Pancreas (tissue), 10 donors: ENCODE data around the gene EXOC3. TPM values are rescaled to one million over a fixed set of nuclear protein-coding genes. Genes with fewer than 3 reads are reported as not detected.

Experiments
- ATAC-seq, 4 donors: fragments of 200-7000 bp; cut with Tn5 transposase; one replicate each; pipeline versions ENCODE4 v1.8.0 to v1.9.1; 2020; ENCODE audit warnings: mild to moderate bottlenecking in 4 of 4, moderate library complexity in 4 of 4
- DNase-seq, 6 donors: peaks; one replicate each; pipeline ENCODE4 v3.0.0-alpha.2; 2020
- FAIRE-seq: peaks from 2 replicates; lab custom pipeline; 2012; peaks lifted over from hg19 to GRCh38; lab: Jason Lieb, UNC
- H3K27ac ChIP-seq, 4 donors: fragments of 200-600 bp; sonication (generic); 1 replicate in 3 of 4; 2 replicates in 1 of 4; pipeline versions ENCODE4 v1.5.0 to v1.8.0; 2020
- H3K27me3 ChIP-seq, 4 donors: fragments of 200-600 bp; one replicate each; pipeline ENCODE4 v1.8.0; 2021
- H3K36me3 ChIP-seq, 3 donors: fragments of 200-600 bp; sonication (generic) in 1 of 3; one replicate each; pipeline versions ENCODE4 v1.5.0 to v1.8.0; 2020 to 2021
- H3K4me1 ChIP-seq, 3 donors: fragments of 200-600 bp; one replicate each; pipeline ENCODE4 v1.8.0; 2021
- H3K4me3 ChIP-seq, 4 donors: fragments of 200-600 bp; sonication (generic) in 2 of 4; one replicate each; pipeline versions ENCODE4 v1.5.0 to v1.8.0; 2020 to 2021
- H3K9me3 ChIP-seq, 4 donors: fragments of 200-600 bp; one replicate each; pipeline ENCODE4 v1.8.0; 2021
- WGBS, 2 donors: extraction: QIAGEN DNeasy Blood & Tissue Kit; methylation state at CpG; one replicate each; pipeline ENCODE4 v1.1.7; 2013; 5-methylcytosine and 5-hydroxymethylcytosine counted together
- intact Hi-C, 3 donors: fragments of 100-400 bp; cut with DNase I; formaldehyde crosslinking; loops; one replicate each; pipeline versions ENCODE4 v1.11.1 to v1.14.2; 2022
- polyA plus RNA-seq, 2 donors: library from polyadenylated mRNA; stranded (reverse); fragments of 200-250 nt; gene quantifications; one replicate each; pipeline ENCODE4 v1.2.3, GENCODE V29; 2013
- total RNA-seq, 6 donors: library from RNA; stranded (reverse); fragmentation: NEBNext Ultra II Directional in 4 of 6; extraction: Animal tissue kit (Norgen Biotek cat#: 25700) in 4 of 6; gene quantifications; one replicate each; pipeline versions ENCODE4 v1.2.1 to v1.2.4, GENCODE V29; 2021 to 2023
- TF ChIP-seq, protein P1 (sequence below), 4 donors: fragments of 200-600 bp; sonication (generic) in 3 of 4; IDR thresholded peaks; one replicate each; pipeline versions ENCODE4 v1.5.0 to v1.8.0; 2021; ENCODE audit warnings: antibody characterized with exemption in 4 of 4
- donor health status: healthy with polysubstance abuse.
- donor health status: DM: no; HTN: no; CAD: no; lungs with moderate emphysema.
- donor health status: DM: no; HTN: no; CAD: no.
- donor health status: control.
- donor health status: control.
- donor health status: Bipolar disorder and iron deficiency.
- donor health status: DM: yes; HTN: yes; CAD: no.
- donor health status: DM: no; HTN: no; CAD: no.
- donor health status: DM: no; HTN: no; CAD: no.
- donor health status: DM: yes; HTN: yes; CAD: no.

The EXOC3 gene
- 10 to 100 TPM; 24.5 to 39.5 (median 38.3) TPM for total RNA-seq
- 10 to 100 TPM; 64.8 to 71.8 TPM for polyA plus RNA-seq

DNA sequence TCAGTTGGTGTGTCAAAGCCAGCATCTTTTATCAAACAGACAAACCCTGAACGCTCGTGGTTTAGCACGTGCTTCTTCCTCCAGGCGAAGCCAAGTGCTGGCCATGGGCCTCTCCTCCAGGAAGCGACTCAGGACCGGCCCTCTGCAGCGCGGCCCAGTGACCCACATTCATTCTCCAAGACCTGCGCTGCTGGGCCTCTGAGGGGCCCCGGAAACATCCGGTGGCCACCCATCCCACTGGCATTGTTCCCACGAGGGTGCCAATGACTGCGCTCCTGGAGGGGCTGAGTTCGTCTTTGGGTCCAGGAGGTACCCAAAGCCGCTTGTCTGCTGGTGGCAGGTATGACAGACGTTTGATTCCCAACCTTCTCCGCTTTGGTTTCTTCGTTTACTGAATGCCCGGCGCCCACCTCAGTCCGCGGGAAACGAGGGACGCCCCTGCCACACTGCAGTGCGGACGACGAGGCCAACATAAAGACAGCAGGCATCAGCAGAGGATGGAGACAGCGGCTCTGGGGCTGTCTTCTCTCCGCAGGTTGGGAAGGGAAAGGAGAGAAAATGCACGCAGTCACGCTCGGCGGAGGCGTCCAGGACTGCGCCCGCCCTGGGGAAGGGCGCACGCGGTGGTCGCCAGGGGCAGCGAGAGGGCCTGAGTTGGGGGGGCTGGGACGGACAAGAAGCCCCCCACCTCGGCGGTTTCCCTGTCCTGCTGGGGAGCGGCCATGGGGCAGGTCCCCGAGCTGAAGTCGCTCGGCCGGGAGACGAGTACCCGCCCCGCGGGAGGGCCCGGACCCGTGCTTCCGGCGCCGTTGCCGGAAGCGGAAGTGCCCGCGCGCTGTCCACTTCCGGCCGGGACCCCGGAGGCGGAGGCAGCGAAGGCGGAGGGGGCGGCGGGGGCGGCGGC is at the start of gene EXOC3:
Gene EXOC3 (plus strand): TSS at position 842 of the 904 bp plus-strand sequence. CDS start 3,030 bp downstream, outside the sequence.
- peaks cover 0 to 13% (median 6%) of the 10 kb centered on the region in 3 donors for H3K4me1 ChIP-seq
- no peaks in the 10 kb centered on the region for H3K27me3 ChIP-seq
- 3 to 4% methylated on average over 50 to 73 of the region's 73 CpGs for WGBS, 2 donors
- FAIRE-seq (no peak), DNase-seq (peak; percentile 61 to 90 (median 74)), ATAC-seq (peak; percentile 95 to 97 (median 96))
- H3K36me3 ChIP-seq: peaks cover 0 to 5% (median 3%) of the 10 kb centered on the region in 3 donors
- intact Hi-C loops: no loop called here
- TF ChIP-seq, protein P1, sequence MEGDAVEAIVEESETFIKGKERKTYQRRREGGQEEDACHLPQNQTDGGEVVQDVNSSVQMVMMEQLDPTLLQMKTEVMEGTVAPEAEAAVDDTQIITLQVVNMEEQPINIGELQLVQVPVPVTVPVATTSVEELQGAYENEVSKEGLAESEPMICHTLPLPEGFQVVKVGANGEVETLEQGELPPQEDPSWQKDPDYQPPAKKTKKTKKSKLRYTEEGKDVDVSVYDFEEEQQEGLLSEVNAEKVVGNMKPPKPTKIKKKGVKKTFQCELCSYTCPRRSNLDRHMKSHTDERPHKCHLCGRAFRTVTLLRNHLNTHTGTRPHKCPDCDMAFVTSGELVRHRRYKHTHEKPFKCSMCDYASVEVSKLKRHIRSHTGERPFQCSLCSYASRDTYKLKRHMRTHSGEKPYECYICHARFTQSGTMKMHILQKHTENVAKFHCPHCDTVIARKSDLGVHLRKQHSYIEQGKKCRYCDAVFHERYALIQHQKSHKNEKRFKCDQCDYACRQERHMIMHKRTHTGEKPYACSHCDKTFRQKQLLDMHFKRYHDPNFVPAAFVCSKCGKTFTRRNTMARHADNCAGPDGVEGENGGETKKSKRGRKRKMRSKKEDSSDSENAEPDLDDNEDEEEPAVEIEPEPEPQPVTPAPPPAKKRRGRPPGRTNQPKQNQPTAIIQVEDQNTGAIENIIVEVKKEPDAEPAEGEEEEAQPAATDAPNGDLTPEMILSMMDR (IDR thresholded peaks at IDR 0.05): no peak
- peak within 1 kb of the TSS; percentile 59 to 72 (median 66) for H3K27ac ChIP-seq
- peak within 1 kb of the TSS; percentile 63 to 98 (median 90) for H3K4me3 ChIP-seq
- H3K9me3 ChIP-seq: no peaks in the 10 kb centered on the region

DNA sequence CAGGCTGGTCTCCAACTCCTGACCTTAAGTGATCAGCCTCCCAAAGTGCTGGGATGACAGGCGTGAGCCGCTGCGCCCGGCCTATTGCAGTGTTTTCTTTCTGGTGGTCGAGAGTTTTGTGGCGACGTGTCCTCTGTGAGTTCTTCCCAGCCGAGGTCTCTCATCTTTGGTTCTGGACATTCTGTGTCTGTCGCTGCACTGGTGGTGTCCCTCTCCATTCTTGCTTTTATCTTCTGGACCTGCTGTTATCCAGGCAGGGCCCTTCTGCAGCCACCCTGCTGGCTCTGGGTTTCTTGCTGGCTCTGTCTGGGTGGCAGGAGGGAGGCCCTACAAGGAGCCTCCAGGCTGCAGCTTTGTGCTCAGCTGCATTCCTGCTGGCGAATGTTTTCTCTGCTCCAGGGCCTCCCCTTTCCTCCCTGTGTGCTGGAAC is 49.1 kb upstream of the EXOC3 start:
- Histone ChIP-seq H3K4me1 (no peaks in the 10 kb centered on the region), H3K4me3 (no peak overlapping the region), H3K27me3 (no peaks in the 10 kb centered on the region), H3K36me3 (no peaks in the 10 kb centered on the region), H3K27ac (no peak overlapping the region), H3K9me3 (no peaks in the 10 kb centered on the region)
- TF ChIP-seq, protein P1 (IDR thresholded peaks at IDR 0.05): no peak
- intact Hi-C loops: no loop called here
- no peak for DNase-seq
- no peak for ATAC-seq
- 80 to 91% methylated on average over 10 of the region's 10 CpGs for WGBS, 2 donors
- FAIRE-seq: no peak

DNA sequence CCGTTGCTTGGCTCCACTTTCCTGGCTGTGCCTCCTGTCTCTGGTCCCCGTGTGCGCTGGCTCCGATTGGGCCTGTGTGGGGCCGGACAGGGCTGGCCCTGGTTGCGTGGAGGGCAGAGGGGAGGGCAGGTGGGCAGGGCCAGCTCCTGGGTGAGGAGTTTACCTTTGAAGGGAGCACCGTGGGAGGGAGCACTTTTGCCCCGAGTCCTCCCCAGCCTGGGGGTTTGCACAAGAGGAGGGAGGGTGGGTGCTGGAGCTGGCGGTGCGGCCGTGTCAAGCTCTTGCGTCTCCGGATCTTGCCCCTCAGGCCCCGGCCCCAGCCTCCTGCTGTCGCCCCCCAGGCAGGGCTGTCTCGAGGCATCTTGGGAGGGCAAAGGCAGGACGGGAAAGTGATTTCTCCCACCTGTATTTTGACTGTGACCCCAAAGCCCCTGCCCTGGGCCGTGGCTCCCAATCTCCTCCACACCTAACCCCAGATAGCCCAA is 48.3 kb upstream of the EXOC3 start:
- Histone ChIP-seq H3K9me3 (no peaks in the 10 kb centered on the region), H3K27me3 (no peaks in the 10 kb centered on the region), H3K27ac (no peak overlapping the region), H3K4me1 (no peaks in the 10 kb centered on the region), H3K4me3 (no peak overlapping the region), H3K36me3 (no peaks in the 10 kb centered on the region)
- 60 to 76% methylated on average over 18 of the region's 18 CpGs for WGBS, 2 donors
- intact Hi-C loops: no loop called here
- TF ChIP-seq, protein P1 (IDR thresholded peaks at IDR 0.05): no peak
- DNase-seq (peak in 2 of 6 donors; percentile 3 to 64), ATAC-seq (no peak), FAIRE-seq (no peak)

DNA sequence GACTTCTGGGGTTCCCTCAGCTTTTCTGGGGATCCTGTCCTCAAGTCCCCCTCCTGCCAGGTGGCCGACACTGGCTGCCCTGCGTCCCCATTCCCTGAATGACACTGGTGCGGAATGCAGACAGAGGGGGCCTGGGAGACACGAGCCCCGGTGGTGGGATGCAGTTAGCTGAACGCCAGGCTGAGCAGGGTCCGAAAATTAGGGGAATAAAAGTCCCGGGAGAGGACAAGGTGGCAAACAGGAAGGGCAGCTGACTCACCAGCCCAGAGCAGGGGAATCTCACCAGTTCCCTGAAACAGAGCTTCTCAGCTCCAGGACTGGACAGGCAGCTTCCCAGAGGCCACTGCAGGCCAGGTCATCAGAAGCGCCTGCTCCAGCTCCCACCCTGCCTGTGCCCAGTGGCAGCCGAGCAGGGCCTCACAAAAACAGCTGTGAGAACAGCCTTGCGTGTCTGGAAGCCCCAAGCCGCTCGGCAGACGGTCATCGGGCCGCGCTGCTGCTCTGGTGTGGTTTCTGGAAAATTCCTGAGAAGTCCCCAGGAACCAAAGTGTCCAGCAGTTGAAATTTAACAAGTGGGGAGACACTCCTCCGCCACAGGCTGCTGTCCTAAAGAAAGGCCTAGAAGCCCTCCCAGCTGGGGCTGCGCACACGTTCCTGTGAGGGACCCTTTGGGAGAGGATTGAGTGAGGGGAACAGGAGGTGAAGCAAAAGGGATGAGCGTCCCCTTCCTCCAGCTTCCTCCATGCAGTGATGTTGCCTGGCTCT is 47.6 kb upstream of the EXOC3 start:
- DNase-seq (peak in 2 of 6 donors; percentile 5 to 44), FAIRE-seq (no peak), ATAC-seq (no peak)
- no peaks in the 10 kb centered on the region for H3K27me3 ChIP-seq
- peaks cover 0 to 4% (median 0%) of the 10 kb centered on the region in 3 donors for H3K4me1 ChIP-seq
- WGBS, 2 donors: 61 to 75% methylated on average over 21 of the region's 21 CpGs
- intact Hi-C loops: no loop called here
- no peak overlapping the region for H3K27ac ChIP-seq
- no peaks in the 10 kb centered on the region for H3K9me3 ChIP-seq
- no peak overlapping the region for H3K4me3 ChIP-seq
- TF ChIP-seq, protein P1 (IDR thresholded peaks at IDR 0.05): no peak
- H3K36me3 ChIP-seq: no peaks in the 10 kb centered on the region
